UCSD-AML1 (cell line): ENCODE measurements around the gene CADM1.

Experiments used
- DNase-seq: peaks from one replicate; lab custom pipeline; 2025; ENCODE audit not compliant: unreplicated experiment; lab: John Stamatoyannopoulos, UW

The CADM1 gene

GRCh38 chr11:115518983-115519628 is 14.9 kb upstream of the CADM1 start:
- no peak for DNase-seq

GRCh38 chr11:115515647-115516395 is 11.6 kb upstream of the CADM1 start:
- DNase-seq, result no peak

- DNase-seq, result no peak
These were observed 2.9 kb upstream of the CADM1 start for GRCh38 chr11:115506954-115507675.

- no peak for DNase-seq
These were observed 960 bp upstream of the CADM1 start for GRCh38 chr11:115505175-115505574.

- DNase-seq, result no peak
These were observed 334 bp downstream of the CADM1 start for GRCh38 chr11:115503886-115504275.

- no peak for DNase-seq
These were observed 931 bp downstream of the CADM1 start for GRCh38 chr11:115503083-115503885.

- DNase-seq, result no peak
These were observed 1.6 kb downstream of the CADM1 start for GRCh38 chr11:115502636-115503082.

- no peak for DNase-seq
These were observed 2.2 kb downstream of the CADM1 start for GRCh38 chr11:115501893-115502589.

- DNase-seq, result no peak
These were observed 2.7 kb downstream of the CADM1 start for GRCh38 chr11:115501502-115501892.

- DNase-seq, result no peak
These were observed 3.4 kb downstream of the CADM1 start for GRCh38 chr11:115500547-115501501.

GRCh38 chr11:115499891-115500290 is 4.3 kb downstream of the CADM1 start:
- DNase-seq, result no peak

GRCh38 chr11:115499241-115499799 is 4.9 kb downstream of the CADM1 start:
- no peak for DNase-seq

- no peak for DNase-seq
These were observed 5.9 kb downstream of the CADM1 start for GRCh38 chr11:115498354-115498753.

- no peak for DNase-seq
These were observed 6.9 kb downstream of the CADM1 start for GRCh38 chr11:115497303-115497702.

- no peak for DNase-seq
These were observed 7.3 kb downstream of the CADM1 start for GRCh38 chr11:115496892-115497291.

- DNase-seq, result no peak
These were observed 10.3 kb downstream of the CADM1 start for GRCh38 chr11:115493905-115494304.

GRCh38 chr11:115493488-115493887 is 10.7 kb downstream of the CADM1 start:
- DNase-seq, result no peak

GRCh38 chr11:115489466-115489865 is 14.7 kb downstream of the CADM1 start:
- no peak for DNase-seq

GRCh38 chr11:115488945-115489344 is 15.3 kb downstream of the CADM1 start:
- DNase-seq, result no peak
